ENCODE data around the gene WBP2. TPM values are rescaled to one million over a fixed set of nuclear protein-coding genes. Genes with fewer than 3 reads are reported as not detected.
"Not testable (repeated sequence)": the region's sequence is repeated elsewhere in the genome, so short reads cannot be mapped to it uniquely, and the experiment has no call there.

WBP2 gene
- total RNA-seq, 3 donors from 2014 or later: 99.1 to 114 (median 99.8) TPM

DNA sequence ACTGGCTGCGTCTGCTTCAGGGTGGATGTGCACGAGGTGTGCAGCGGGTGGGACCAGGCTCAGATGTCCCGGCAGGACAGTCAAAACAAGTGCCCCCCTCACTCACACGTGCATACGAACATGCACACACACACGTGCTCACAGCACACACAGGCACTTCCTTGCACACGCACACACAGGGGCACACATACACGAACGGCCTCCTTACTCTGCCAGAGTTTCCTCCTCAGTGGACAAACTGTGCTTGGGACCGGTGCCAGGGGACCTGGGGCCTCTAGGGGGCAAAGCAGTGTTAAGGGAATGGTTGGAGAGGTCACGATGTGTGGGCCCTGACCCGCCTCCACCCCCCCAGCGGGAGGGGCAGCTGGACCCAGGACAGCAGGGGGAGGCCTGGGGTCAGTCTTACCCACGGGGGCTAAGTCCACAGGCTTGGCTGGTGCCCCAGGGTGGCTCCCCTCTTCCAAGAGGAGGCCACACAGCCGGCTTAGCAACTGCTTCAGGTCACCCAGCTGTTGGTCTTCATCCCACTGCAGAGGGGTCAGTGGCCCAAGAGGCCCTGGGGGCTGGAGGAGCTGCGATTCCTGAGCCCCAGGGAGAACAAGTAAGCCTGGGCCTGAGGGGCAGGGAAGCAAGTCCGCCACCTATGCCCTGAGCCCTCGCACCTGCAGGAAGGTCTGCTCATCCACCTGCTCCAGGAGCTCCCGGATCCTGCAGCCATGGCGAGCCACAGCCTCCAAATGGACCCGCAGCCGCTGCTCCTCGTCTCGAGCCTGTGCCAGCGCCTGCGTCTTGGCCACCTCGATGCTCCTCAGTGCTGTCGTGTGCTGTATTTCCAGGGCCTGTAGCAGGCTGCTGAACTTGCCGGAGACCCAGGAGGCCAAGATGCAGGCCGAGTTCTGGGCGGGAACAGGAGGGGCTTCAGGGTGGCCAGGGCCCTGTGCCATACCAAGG is 36.7 kb upstream of the WBP2 start:
- DNase-seq (no peak), ATAC-seq (no peak)
- Histone ChIP-seq H3K36me3 (ENCODE audit: low read depth) (no peaks in the 10 kb centered on the region), H3K9me3 (no peaks in the 10 kb centered on the region), H3K4me1 (ENCODE audit: low read depth) (peaks cover 15% of the 10 kb centered on the region), H3K4me3 (no peak overlapping the region)
- intact Hi-C loops (cut with DNase I, micrococcal nuclease): no loop called here
- TF ChIP-seq, protein P1, sequence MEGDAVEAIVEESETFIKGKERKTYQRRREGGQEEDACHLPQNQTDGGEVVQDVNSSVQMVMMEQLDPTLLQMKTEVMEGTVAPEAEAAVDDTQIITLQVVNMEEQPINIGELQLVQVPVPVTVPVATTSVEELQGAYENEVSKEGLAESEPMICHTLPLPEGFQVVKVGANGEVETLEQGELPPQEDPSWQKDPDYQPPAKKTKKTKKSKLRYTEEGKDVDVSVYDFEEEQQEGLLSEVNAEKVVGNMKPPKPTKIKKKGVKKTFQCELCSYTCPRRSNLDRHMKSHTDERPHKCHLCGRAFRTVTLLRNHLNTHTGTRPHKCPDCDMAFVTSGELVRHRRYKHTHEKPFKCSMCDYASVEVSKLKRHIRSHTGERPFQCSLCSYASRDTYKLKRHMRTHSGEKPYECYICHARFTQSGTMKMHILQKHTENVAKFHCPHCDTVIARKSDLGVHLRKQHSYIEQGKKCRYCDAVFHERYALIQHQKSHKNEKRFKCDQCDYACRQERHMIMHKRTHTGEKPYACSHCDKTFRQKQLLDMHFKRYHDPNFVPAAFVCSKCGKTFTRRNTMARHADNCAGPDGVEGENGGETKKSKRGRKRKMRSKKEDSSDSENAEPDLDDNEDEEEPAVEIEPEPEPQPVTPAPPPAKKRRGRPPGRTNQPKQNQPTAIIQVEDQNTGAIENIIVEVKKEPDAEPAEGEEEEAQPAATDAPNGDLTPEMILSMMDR (IDR thresholded peaks at IDR 0.05): no peak

DNA sequence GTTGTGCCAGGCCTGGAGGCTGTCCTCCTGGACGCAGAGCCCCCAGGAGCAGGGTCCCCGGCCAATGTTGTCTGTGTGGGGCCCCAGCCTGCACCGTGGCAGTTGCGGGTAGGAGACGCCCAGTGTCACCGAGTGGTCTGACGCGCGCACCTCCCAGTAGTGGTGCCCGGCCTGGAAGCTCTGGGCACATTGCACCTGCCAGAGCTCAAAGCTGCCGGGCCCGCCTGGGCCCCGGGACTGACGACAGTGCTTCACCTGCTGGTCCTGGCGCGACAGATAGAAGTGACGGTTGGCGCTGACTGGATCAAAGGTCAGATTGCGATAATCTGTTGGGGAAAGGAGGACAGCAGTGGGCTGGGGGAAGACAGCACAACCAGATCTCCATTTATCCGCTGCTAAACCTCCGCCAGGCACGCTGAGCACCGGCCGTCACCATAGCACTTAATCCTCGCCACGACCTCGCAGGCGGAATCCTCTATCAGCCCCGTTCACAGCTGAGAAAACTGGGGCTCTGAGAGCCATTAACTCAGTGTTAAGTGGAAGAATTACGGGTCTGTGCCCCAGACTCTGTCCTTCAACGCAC is 36.0 kb upstream of the WBP2 start:
- ATAC-seq (no peak), DNase-seq (no peak)
- TF ChIP-seq, protein P1 (IDR thresholded peaks at IDR 0.05): no peak
- no peaks in the 10 kb centered on the region for H3K36me3 ChIP-seq (ENCODE audit: low read depth)
- peaks cover 15% of the 10 kb centered on the region for H3K4me1 ChIP-seq (ENCODE audit: low read depth)
- H3K9me3 ChIP-seq: no peaks in the 10 kb centered on the region
- H3K4me3 ChIP-seq: no peak overlapping the region
- intact Hi-C loops (cut with DNase I, micrococcal nuclease): no loop called here

DNA sequence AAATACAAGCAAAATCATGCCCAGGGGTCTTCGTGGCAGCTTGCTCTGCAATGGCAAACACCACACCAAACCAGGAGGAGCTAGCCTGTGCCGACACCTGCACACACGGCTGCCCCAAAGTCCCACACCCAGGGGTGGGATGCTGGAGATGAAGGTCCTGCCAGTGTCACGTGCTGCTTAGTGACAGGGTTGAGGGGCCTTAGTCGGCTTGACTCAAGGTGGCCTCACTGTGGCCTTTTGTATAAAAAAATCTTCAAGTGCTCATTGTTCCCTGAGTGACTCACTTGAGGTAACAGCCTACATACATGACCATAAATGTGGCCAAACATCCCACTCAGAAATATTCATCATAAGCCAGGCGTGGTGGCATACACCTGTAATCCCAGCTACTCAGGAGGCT is 34.3 kb upstream of the WBP2 start:
- Histone ChIP-seq H3K4me1 (ENCODE audit: low read depth) (peaks cover under 1% of the 10 kb centered on the region), H3K4me3 (no peak overlapping the region), H3K36me3 (ENCODE audit: low read depth) (no peaks in the 10 kb centered on the region), H3K9me3 (no peaks in the 10 kb centered on the region)
- intact Hi-C loops (cut with DNase I, micrococcal nuclease): no loop called here
- ATAC-seq: peak; percentile 27
- DNase-seq: no peak
- TF ChIP-seq, protein P1 (IDR thresholded peaks at IDR 0.05): no peak

DNA sequence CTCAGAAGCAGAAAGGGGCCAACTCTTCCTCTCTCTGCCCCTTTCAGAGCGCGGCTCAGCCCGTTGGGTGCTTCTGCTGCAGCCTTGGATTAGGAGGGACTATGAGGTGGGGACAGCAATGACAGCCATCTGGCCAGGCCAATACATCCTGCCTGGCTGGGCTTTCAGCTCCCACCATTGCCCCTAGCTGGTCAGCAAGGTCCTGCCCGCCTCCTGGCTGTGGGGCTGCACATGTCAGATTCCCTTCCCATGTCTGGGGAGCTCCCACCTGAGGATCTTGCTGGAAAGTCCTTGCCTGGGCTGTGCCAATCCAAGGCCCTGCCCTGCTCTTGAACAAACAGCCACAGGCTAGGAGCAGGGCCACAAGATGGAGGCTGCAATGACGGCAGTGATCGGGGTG is 33.3 kb upstream of the WBP2 start:
- ATAC-seq (no peak), DNase-seq (no peak)
- no peaks in the 10 kb centered on the region for H3K9me3 ChIP-seq
- TF ChIP-seq, protein P1 (IDR thresholded peaks at IDR 0.05): no peak
- H3K4me3 ChIP-seq: no peak overlapping the region
- intact Hi-C loops (cut with DNase I, micrococcal nuclease): no loop called here
- no peaks in the 10 kb centered on the region for H3K36me3 ChIP-seq (ENCODE audit: low read depth)
- H3K4me1 ChIP-seq (ENCODE audit: low read depth): no peaks in the 10 kb centered on the region

DNA sequence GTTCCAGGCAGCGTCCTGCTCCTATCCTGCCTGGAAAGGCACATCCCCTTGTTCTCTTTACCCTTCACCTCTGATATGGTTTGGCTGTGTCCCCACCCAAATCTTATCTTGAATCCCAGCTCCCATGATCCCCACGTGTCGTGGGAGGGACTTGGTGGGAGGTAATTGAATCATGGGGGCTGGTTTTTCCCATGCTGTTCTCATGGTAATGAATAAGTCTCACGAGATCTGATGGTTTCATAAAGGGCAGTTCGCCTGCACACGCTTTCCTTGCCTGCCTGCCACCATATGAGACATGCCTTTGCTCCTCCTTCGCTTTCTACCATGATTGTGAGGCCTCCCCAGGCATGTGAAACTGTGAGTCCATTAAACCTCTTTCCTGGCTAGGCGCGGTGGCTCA is 30.7 kb upstream of the WBP2 start:
- H3K4me1 ChIP-seq (ENCODE audit: low read depth); ATAC-seq; intact Hi-C loops (cut with DNase I, micrococcal nuclease); H3K9me3 ChIP-seq; H3K4me3 ChIP-seq; H3K36me3 ChIP-seq (ENCODE audit: low read depth); DNase-seq: not testable (repeated sequence)

DNA sequence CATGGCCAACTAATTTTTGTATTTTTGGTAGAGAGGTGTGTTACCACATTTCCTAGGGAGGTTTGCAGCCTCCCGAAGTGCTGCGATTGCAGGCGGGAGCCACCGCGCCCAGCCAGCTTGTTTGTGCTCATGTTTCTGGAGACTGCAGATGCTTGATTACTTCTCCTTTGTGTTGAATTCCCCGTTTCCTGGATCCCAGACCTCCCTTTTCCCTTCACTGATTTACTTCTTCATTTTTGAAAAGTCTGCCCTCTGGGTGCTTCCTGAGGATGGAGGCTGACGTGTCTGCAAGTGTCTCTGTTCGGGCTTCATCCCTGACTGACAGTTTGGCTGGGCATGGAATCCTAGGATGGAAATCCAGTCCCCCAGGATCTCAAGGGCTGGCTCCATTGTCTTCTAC is 30.3 kb upstream of the WBP2 start:
- ATAC-seq (no peak), DNase-seq (no peak)
- intact Hi-C loops (cut with DNase I, micrococcal nuclease): no loop called here
- Histone ChIP-seq H3K36me3 (ENCODE audit: low read depth) (no peaks in the 10 kb centered on the region), H3K9me3 (no peaks in the 10 kb centered on the region), H3K4me1 (ENCODE audit: low read depth) (no peaks in the 10 kb centered on the region), H3K4me3 (no peak overlapping the region)
- TF ChIP-seq, protein P1 (IDR thresholded peaks at IDR 0.05): no peak

Measured in mucosa of descending colon (tissue), 3 donors.